ENCODE data around the gene KRTAP9-8.
"Not testable (repeated sequence)": the region's sequence is repeated elsewhere in the genome, so short reads cannot be mapped to it uniquely, and the experiment has no call there.

Gene KRTAP9-8

GRCh38 chr17:41226051-41226450 is 11.7 kb upstream of the KRTAP9-8 start:
- Histone ChIP-seq H3K4me3 (no peak overlapping the region), H3K36me3 (no peaks in the 10 kb centered on the region), H3K4me1 (no peaks in the 10 kb centered on the region), H3K9ac (no peak overlapping the region), H4K20me1 (no peaks in the 10 kb centered on the region), H3K9me3 (no peaks in the 10 kb centered on the region), H3K27ac (no peak overlapping the region), H3K27me3 (no peaks in the 10 kb centered on the region), H3K4me2 (no peak overlapping the region)
- TF ChIP-seq Cebpa-rat (IDR thresholded peaks at IDR 0.05): no peak

- H3K4me2 ChIP-seq, H3K4me3 ChIP-seq, H4K20me1 ChIP-seq: not testable (repeated sequence)
Observed at GRCh38 chr17:41226598-41227095, 11.2 kb upstream of the KRTAP9-8 start, which contains the start of gene KRTAP9-2. TSS of gene KRTAP9-2 (plus strand) at chr17:41226648. CDS start at chr17:41226655, 7 bp downstream.

GRCh38 chr17:41230094-41230493 is 7.7 kb upstream of the KRTAP9-8 start:
- TF ChIP-seq Cebpa-rat (IDR thresholded peaks at IDR 0.05): no peak
- Histone ChIP-seq H3K9ac (no peak overlapping the region), H3K36me3 (no peaks in the 10 kb centered on the region), H3K27me3 (no peaks in the 10 kb centered on the region), H4K20me1 (no peaks in the 10 kb centered on the region), H3K4me1 (peaks cover 5% of the 10 kb centered on the region; the same call in 1 of the 2 replicates), H3K4me2 (no peak overlapping the region), H3K27ac (no peak overlapping the region), H3K4me3 (no peak overlapping the region), H3K9me3 (no peaks in the 10 kb centered on the region)

More at GRCh38 chr17:41226598-41227095, 11.2 kb upstream of the KRTAP9-8 start, which contains the start of gene KRTAP9-2:
- H3K27ac ChIP-seq, H3K36me3 ChIP-seq, H3K9me3 ChIP-seq, H3K9ac ChIP-seq, H3K27me3 ChIP-seq, H3K4me1 ChIP-seq: not testable (repeated sequence)

- Histone ChIP-seq H3K9ac (no peak overlapping the region), H3K27ac (no peak overlapping the region), H3K4me3 (no peak overlapping the region), H3K36me3 (no peaks in the 10 kb centered on the region), H3K4me2 (no peak overlapping the region), H3K9me3 (no peaks in the 10 kb centered on the region), H4K20me1 (no peaks in the 10 kb centered on the region), H3K4me1 (peaks cover 5% of the 10 kb centered on the region; the same call in 1 of the 2 replicates), H3K27me3 (no peaks in the 10 kb centered on the region)
- TF ChIP-seq Cebpa-rat (IDR thresholded peaks at IDR 0.05): no peak
Observed at GRCh38 chr17:41231731-41232130, 6.1 kb upstream of the KRTAP9-8 start.

GRCh38 chr17:41232399-41233105 is 5.2 kb upstream of the KRTAP9-8 start, which contains the start of gene KRTAP9-3:
TSS of gene KRTAP9-3 (plus strand) at chr17:41232449. CDS start at chr17:41232502, 53 bp downstream.
- H3K27ac ChIP-seq, H3K4me2 ChIP-seq, H3K4me3 ChIP-seq, H4K20me1 ChIP-seq, H3K9me3 ChIP-seq, H3K36me3 ChIP-seq, H3K27me3 ChIP-seq, H3K9ac ChIP-seq, H3K4me1 ChIP-seq: not testable (repeated sequence)

GRCh38 chr17:41237116-41237515 is 683 bp upstream of the KRTAP9-8 start:
- H3K4me2 ChIP-seq: not testable (repeated sequence)

GRCh38 chr17:41246995-41247787 is 9.4 kb downstream of the KRTAP9-8 start:
- H3K4me3 ChIP-seq, H3K9me3 ChIP-seq, H3K4me1 ChIP-seq, H3K36me3 ChIP-seq, H3K27me3 ChIP-seq, H4K20me1 ChIP-seq, H3K27ac ChIP-seq, H3K9ac ChIP-seq, H3K4me2 ChIP-seq: not testable (repeated sequence)

More at GRCh38 chr17:41237116-41237515, 683 bp upstream of the KRTAP9-8 start:
- not testable (repeated sequence) for H3K4me3 ChIP-seq, H3K27me3 ChIP-seq, H3K9me3 ChIP-seq, H3K4me1 ChIP-seq, H3K27ac ChIP-seq, H3K9ac ChIP-seq, H3K36me3 ChIP-seq, H4K20me1 ChIP-seq

- H3K4me1 ChIP-seq, H3K27ac ChIP-seq, H3K9me3 ChIP-seq, H4K20me1 ChIP-seq, H3K27me3 ChIP-seq, H3K4me3 ChIP-seq, H3K9ac ChIP-seq, H3K36me3 ChIP-seq, H3K4me2 ChIP-seq: not testable (repeated sequence)
Observed at GRCh38 chr17:41249637-41250240, 11.9 kb downstream of the KRTAP9-8 start, which contains the start of gene KRTAP9-4. TSS of gene KRTAP9-4 (plus strand) at chr17:41249687. CDS start at chr17:41249721, 34 bp downstream.

- no peaks in the 10 kb centered on the region for H4K20me1 ChIP-seq
- H3K36me3 ChIP-seq: no peaks in the 10 kb centered on the region
- no peaks in the 10 kb centered on the region for H3K27me3 ChIP-seq
- no peak overlapping the region for H3K9ac ChIP-seq
- H3K4me2 ChIP-seq: no peak overlapping the region
- no peak overlapping the region for H3K4me3 ChIP-seq
- TF ChIP-seq Cebpa-rat (IDR thresholded peaks at IDR 0.05): no peak
- no peaks in the 10 kb centered on the region for H3K9me3 ChIP-seq
- no peaks in the 10 kb centered on the region for H3K4me1 ChIP-seq
- H3K27ac ChIP-seq: no peak overlapping the region
Observed at GRCh38 chr17:41251261-41251660, 13.5 kb downstream of the KRTAP9-8 start.

GRCh38 chr17:41254861-41255260 is 17.1 kb downstream of the KRTAP9-8 start:
- Histone ChIP-seq H3K27me3 (no peaks in the 10 kb centered on the region), H3K9ac (no peak overlapping the region), H3K4me1 (no peaks in the 10 kb centered on the region), H3K4me2 (no peak overlapping the region), H3K27ac (no peak overlapping the region), H4K20me1 (no peaks in the 10 kb centered on the region), H3K4me3 (no peak overlapping the region), H3K36me3 (no peaks in the 10 kb centered on the region), H3K9me3 (no peaks in the 10 kb centered on the region)
- TF ChIP-seq Cebpa-rat (IDR thresholded peaks at IDR 0.05): no peak

GRCh38 chr17:41255381-41256290 is 17.8 kb downstream of the KRTAP9-8 start, which contains the start of gene KRTAP9-9:
TSS of gene KRTAP9-9 (plus strand) at chr17:41255384.
- not testable (repeated sequence) for H3K36me3 ChIP-seq, H3K9ac ChIP-seq, H3K4me3 ChIP-seq, H3K4me2 ChIP-seq, H4K20me1 ChIP-seq, H3K27ac ChIP-seq, H3K4me1 ChIP-seq, H3K27me3 ChIP-seq, H3K9me3 ChIP-seq

Data from BLaER1 (cell line).